Frontal cortex (tissue), 4 donors: Measurements from ENCODE around the gene MPPE1. TPM values are rescaled to one million over a fixed set of nuclear protein-coding genes. Genes with fewer than 3 reads are reported as not detected.
A peak's percentile ranks its signal among the peaks of the same experiment; 100 is the strongest.
"Not testable (repeated sequence)": the region's sequence is repeated elsewhere in the genome, so short reads cannot be mapped to it uniquely, and the experiment has no call there.

Experiments
- DNase-seq, 2 donors: peaks; one replicate each; pipeline ENCODE4 v3.0.0; 2012; ENCODE audit warnings: low spot score in 2 of 2
- FAIRE-seq: peaks from 2 replicates; lab custom pipeline; 2012; peaks lifted over from hg19 to GRCh38; lab: Jason Lieb, UNC
- total RNA-seq: library from RNA; depleted of rRNA; stranded (reverse); fragments of >200 nt; gene quantifications from one replicate; pipeline ENCODE4 v1.2.3, GENCODE V29; 2014
- donor health status: control.
- donor health status: control.
- donor health status: control.

The MPPE1 gene
- total RNA-seq, 1 donor from 2014 or later: 16.3 TPM

DNA sequence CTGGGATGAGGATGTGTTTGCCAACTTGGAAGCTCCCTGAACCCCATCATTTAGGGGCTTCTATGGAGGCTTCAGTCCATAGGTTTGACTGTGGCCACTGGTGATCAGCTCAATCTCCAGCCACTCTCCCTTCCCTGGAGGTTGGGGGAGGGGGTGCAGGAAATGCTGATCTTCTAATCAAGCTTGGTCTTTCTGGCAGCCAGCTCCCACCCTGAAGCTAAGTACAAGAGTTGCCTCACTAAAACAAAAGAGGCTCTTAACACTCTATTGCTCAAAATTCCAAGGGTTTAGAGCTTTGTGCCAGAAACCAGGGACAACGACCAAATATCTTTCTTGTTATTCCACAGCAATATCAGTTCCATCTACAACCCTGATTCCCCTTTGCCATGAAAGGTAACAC, 19.4 kb upstream of the MPPE1 start:
- no peak for DNase-seq
- FAIRE-seq: no peak

DNA sequence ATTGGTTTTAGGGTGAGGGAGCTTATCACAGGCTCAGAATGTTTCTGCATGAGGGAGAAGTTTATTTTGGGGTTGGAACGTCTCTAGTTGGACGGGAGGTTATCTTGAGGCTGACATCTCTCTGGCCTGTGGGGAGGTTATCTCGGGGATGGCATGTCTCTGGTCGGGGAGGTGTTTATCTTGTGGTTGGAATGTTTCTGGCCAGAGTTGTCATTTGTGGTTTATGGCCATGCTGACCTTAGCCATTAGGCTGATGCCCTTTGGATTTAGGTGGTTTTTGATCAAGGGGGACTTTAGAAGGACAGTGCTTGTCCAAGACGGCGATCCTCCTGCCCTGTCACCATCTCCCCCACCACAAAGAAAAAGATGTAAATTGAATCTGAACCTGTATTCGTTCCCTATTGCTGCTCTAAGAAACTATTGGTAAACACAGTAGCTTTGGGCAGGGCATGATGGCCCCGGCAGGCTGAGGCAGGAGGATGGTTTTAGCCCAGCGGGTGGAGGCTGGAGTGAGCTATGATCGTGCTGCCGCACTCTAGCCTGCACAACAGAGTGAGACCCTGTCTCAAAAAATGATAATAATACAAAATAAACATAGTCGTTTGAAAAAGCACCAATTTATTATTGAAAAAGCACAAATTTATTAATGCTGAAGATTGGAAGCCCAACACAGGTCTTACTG, 17.8 kb upstream of the MPPE1 start:
- DNase-seq: no peak
- FAIRE-seq: no peak

DNA sequence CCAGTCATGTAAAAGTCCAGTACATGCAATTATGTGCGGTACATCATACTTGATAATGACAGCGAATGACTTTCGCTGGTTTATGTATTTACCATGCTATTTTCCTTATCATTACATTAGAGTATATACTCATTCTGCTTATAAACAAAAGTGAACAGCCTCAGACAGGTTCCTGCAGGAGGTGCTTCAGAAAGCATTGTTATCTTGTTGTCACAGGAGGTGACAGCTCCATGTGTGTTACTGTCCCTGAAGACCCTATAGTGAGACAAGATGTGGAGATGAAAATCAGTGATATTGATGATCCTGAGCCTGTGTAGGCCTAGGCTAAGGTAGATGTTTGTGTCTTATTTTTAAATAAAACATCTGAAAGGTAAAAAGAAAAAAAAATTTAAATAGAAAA, 15.3 kb upstream of the MPPE1 start:
- FAIRE-seq (no peak), DNase-seq (no peak)

DNA sequence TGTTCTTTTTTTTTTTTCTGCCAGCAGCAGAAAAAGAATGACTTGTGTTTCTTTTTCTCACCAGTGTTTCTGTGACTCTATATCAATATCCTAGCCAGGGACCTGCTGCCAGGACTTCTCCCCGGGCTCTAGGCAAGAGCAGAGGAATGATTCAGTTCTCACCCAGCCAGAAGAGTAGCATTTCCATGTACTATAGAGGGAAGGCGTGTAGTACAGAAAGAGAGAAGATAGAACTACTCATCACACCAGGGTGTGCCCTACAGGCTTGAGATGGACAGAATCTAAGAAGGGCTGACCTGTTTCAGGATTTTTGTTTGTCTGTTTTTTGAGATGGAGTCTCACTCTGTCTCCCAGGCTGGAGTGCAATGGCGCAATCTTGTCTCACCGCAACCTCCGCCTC, 11.4 kb upstream of the MPPE1 start:
- DNase-seq, FAIRE-seq: not testable (repeated sequence)

DNA sequence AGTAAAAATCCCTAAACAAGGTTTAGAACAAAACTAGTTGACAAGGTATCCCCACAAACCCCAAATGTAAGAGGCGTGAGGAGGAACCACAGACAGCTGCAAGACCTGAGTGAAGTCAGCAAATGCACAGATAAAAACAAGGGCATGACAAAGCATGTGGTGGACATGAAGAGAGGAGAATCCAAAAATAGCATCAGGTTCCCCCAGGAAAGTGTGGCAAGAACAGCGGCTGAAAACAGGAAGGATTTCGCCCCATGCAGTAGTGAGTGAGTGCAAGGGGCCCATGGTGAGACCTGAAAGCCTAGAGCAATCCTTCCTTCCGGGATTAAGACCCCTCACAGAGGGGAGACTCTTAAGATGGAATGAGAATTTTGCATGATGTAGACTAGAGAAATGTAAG, 8.8 kb upstream of the MPPE1 start:
- not testable (repeated sequence) for DNase-seq, FAIRE-seq

DNA sequence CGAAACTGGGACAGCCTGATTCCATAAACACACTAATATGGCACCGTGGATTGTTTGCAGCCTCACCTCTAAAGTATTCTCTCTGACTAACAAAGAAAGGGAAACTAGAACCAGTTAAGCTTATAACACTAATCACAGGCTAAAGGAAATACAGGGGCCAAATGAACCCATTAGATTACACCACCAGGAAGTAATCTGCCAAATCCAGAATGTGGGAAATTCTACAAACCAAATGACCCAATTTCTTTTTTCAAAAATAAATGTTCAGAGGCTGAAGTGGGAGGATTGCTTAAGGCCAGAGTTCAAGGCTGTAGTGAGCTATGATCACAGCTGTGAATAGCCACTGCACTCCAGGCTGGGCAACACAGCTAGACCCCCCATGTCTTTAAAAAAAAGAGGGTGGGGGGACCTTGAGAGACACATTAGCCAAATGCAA, 1.5 kb upstream of the MPPE1 start:
- DNase-seq: peak in 1 of 2 donors; percentile 24
- no peak for FAIRE-seq

DNA sequence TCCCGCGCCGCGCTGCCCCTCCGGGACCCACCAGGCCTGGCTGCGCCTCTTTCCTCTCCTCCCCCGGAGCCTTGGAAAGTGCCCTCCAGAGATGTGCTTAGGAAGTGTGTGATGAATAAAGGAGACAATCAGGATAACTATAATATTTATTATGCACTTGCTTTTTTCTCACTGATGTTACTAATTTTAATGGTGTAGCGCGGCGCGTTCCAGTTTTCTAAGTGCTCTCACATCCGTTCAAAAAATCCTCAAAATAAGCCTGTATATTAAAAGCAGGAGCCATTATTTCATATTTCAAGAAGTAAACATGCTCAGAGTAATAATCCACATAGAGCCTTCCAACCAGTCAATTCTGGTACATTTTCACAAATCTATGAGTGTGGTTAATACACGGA, 941 bp upstream of the MPPE1 start:
- DNase-seq: no peak
- no peak for FAIRE-seq

DNA sequence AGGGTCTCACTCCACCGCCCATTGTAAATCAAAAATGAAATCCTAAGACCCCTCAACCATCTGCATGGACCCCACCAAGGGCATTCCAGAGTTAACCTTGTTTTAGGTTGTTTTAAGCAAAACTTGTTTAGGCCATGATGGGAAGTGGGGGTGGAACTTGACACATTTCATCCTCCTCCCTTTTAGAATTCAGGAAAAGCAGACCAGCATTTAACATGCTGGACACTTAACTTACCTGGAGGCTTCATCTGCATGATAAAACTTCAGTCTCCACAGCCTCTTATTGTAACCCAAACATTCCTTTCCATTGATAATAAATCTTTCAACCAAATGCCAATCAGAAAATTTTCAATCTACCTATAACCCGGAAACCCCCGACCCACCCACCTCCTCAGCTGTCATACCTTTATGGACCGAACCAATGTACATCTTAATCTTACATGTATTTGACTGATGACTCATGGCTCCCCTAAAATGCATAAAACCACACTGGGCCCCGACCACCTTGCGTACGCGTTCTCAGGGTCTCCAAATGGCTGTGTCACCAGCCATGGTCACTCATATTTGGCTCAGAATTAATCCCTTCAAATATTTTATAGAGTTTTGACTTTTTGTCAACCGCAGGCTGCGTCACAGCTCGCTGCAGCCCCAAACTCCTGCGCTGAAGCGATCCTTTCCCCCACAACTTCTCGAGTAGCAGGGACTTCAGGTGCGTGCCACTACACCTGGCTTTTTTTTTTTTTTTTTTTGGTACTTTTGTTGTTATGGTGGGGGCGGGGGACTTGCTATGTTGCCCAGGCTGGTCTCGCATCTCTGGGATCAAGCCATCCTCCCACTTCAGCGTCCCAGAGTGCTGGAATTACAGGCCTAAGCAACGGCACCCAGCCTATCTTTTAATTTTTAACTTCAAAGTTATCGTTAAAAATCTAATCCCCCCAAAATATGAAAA, 917 bp downstream of the MPPE1 start:
- DNase-seq (no peak), FAIRE-seq (no peak)

DNA sequence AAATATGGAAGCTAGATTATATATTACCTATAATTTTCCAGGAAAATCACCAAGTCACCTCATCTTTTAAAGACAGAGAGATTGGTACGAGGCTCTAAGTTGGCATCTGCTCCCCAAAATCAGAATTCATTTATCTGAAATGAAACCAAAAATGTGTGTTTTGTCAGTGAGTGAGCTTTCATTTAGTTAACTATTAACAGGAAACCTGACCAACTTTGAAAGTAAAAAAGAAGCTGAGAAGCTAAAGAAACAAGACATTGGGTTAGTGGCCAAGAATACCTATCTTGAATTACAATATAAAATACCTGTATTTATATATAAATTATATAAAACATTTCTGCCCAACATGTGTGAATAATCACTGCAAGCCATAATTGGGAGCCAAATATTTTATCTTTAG, 1.9 kb downstream of the MPPE1 start:
- FAIRE-seq (no peak), DNase-seq (no peak)

DNA sequence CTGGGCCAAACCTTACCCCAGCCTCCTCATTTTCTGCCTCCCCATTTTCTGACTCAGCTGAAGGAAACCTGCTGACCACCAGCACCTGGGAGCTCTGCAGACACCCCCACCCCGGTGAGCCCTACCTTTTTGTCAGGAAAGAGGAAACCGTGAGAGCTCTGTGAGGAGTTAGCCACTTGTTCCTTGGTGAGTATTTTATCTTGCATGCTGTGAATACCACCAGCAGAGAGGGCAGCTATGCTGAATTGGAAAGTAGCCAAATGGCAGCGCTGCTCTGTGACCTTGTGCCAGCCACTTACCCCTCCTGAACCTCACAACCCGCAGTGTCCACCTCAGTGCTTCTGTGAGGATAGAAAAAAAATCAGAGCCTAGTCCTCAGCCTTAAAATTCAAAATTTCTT, 2.5 kb downstream of the MPPE1 start:
- DNase-seq (no peak), FAIRE-seq (no peak)

DNA sequence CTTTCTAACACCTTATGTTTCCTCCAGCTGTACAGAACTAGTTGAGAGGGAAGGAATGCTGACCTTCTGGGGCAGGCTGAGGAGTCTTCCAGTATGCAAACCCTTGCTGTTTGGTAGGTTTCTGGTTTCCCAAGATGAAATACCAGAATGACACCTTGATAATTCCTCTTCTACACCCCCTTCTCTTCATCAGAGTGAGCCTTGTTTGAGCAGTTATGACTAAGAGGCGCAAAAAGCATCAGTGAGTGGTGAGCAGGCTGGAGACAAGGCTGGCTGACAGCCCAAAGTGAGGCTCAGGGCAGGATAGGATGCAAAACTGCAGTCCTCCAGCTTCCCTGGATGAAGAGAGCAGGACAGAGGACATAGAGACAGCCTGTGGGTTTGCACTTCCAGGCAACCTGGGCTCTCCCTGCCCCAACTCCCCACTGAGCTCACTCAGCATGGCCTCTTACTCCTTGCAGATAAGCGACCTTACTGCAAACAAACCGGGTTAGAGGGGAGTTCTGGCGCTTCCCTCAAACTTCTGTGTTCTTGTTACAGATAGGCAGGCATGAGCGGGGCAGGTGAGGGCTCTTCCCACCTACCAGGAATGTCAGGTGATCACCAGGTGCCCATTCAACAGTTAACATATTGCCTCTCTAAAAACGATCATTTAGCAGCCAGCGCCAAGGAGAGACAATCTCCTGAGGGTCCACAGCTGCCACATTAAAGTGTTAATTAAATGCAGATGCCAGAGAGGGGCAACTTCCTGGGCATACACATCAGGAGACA, 5.4 kb downstream of the MPPE1 start:
- no peak for DNase-seq
- FAIRE-seq: no peak

DNA sequence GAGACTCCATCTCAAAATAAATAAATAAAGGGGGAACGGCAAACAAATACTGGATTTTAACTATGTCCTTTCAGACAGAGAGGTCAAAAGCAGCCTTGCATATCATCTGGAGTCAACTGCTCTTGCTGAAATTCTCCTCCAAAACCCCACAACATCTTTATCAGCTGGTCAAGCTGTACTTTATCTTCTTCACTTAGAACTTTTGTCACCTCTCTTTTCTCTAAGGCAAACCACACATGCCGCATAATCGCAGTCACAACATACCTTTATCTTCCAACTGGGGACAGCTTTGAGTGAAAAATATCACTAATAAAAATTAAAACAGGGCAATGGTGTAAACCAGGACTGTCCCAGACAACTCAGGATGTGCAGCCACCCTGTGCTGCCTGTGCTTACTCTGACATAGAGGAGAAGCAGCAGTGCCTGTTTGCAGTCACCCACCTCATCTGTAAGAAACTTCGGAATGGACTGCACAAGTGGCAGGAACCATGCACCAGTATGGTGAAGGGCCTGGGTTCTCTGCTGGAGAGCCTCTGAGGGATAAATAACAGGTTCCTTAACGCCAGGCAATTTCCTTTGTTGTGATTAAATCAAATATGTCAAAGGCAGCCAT, 6.2 kb downstream of the MPPE1 start:
- DNase-seq: no peak
- no peak for FAIRE-seq

DNA sequence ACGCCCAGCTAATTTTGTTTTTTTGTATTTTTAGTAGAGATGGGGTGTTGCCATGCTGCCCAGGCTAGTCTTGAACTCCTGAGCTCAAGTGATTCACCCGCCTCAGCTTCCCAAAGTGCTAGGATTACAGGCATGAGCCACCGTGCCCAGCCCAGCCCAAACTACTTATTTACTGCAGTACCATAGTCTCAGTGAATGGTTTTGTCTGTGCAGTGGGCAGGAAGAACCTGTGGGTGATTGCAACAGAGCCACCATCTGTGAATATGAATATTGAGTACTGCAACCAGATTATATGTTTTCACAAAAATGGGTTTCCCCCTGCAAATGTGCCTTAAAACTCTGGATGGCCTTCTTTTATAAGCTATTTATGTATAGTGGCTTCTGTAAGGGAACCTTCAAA, 9.1 kb downstream of the MPPE1 start:
- FAIRE-seq (no peak), DNase-seq (no peak)

DNA sequence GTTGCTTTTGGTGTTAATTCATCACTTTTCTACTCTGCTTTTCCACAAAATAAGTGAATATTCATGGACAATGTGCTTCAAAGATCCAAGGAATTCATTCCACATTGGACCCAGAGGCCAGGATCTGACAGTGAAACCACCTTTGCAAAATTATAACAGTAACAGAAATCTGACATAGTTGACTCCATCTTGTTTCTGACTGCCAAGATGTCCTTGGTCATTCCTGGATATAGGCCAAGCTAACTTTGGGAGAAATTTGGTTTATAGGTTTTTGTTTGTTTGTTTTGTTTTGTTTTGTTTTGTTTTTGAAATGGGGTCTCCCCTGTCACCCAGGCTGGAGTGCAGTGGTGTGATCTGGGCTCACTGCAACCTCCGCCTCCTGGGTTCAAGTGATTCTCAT, 10.3 kb downstream of the MPPE1 start:
- FAIRE-seq: no peak
- no peak for DNase-seq

DNA sequence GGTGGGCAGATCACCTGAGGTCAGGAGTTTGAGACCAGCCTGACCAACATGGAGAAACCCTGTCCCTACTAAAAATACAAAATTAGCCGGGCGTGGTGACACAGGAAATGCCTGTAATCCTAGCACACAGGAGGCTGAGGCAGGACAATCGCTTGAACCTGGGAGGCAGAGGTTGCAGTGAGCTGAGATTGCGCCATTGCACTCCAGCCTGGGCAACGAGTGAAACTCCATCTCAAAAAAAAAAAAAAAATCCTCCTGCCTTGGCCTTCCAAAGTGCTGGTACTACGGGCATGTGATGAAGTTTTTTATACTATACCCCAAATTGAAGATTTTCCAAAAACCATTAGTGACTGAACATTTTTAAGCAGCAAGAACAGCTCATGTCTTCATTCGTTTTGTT, 15.7 kb downstream of the MPPE1 start:
- not testable (repeated sequence) for DNase-seq, FAIRE-seq

DNA sequence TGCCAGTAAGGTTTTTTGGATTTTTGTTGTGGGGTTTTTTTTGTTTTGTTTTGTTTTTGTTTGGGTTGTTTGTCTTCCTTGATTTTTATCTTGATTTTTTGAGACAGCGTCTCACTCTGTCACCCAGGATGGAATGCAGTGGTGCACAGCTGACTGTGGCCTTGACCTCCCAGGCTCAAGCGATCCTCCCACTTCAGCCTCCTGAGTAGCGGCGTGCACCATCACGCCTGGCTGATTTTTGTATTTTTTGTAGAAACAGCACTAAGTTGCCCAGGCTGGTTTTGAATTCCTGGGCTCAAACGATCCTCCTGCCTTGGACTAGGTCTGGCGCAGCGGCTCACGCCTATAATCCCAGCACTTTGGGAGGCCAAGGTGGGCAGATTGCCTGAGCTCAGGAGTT, 16.4 kb downstream of the MPPE1 start:
- FAIRE-seq (no peak), DNase-seq (no peak)

DNA sequence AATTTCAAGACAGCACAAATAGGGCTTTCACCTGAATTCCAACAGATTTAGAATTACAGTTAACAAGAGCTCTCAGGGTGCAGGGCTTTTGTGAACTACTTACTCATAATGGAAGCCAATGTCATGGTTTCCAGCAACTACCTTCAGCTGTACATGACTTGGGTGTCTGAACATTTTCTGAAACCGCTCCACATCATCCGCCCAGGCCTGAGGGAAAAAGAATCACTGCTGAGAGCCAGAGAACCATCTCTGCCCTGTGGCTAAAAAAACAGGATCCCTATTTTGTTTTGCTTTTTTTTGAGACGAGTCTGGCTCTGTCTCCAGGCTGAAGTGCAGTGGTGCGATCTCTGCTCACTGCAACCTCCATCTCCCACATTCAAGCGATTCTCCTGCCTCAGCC, 18.8 kb downstream of the MPPE1 start:
- no peak for FAIRE-seq

DNA sequence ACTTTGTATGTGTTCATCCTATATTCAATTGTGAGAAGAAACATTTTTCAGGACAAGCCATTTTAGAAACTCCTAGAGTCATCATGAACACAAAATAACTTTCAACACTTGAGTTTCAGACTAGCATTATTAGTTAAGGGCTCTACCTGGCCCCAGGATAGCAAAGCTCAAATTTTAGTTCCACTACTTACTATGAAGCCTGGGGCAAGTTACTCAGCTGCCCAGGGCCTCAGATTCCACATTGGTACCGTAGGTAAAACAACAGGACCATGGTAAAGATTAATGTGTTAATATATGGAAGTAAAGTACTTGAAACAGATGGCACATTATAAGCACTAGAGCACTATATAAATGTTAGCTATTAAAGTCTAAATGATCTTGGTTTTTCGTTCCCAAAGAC, 19.4 kb downstream of the MPPE1 start:
- no peak for DNase-seq
- no peak for FAIRE-seq

More for the DNA sequence above, 18.8 kb downstream of the MPPE1 start:
- no peak for DNase-seq

DNA sequence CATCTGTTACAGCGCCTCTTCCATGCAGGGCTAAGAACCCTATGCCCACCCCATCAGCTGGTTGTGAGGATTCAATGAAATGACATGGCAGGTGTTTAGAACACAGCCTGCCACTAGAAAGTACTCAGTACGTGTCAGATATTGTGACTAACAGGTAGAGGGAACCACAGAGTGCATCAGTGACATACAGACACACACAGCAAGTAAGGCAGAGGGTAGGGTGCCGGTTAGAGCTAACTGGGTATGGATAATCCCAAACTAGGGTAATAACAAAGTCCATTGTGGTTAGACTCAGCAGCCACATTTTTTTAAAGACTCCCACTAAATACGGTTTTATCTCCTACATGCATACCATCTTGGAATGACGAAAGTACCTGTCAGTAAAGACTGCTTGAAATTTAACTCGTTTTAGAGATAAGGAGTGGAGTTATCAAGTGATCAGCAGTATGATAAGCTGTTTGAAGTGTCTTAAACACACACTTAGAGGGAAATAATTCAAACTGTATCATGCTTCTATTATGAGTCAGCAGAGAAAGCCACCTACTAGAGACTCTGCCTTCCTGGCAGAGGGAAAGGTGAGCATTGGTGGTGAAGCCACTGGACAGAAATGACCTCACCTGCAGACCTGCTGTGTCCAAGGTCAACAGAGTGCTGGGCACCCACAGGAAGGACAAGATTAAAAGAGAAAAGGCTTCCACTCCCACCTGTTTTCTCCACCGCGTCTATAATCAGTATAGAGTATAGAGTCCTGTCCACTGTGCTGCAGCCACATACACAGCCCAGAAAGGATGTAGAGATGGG, 20.6 kb downstream of the MPPE1 start:
- no peak for FAIRE-seq

More for the DNA sequence above, 20.6 kb downstream of the MPPE1 start:
- DNase-seq: no peak
